ENCODE results near the gene NEURL1B. TPM values are rescaled to one million over a fixed set of nuclear protein-coding genes. Genes with fewer than 3 reads are reported as not detected.

The NEURL1B gene
- total and polyA plus RNA-seq, 12 donors, result 14.4 to 45.8 (median 21.6) TPM

DNA sequence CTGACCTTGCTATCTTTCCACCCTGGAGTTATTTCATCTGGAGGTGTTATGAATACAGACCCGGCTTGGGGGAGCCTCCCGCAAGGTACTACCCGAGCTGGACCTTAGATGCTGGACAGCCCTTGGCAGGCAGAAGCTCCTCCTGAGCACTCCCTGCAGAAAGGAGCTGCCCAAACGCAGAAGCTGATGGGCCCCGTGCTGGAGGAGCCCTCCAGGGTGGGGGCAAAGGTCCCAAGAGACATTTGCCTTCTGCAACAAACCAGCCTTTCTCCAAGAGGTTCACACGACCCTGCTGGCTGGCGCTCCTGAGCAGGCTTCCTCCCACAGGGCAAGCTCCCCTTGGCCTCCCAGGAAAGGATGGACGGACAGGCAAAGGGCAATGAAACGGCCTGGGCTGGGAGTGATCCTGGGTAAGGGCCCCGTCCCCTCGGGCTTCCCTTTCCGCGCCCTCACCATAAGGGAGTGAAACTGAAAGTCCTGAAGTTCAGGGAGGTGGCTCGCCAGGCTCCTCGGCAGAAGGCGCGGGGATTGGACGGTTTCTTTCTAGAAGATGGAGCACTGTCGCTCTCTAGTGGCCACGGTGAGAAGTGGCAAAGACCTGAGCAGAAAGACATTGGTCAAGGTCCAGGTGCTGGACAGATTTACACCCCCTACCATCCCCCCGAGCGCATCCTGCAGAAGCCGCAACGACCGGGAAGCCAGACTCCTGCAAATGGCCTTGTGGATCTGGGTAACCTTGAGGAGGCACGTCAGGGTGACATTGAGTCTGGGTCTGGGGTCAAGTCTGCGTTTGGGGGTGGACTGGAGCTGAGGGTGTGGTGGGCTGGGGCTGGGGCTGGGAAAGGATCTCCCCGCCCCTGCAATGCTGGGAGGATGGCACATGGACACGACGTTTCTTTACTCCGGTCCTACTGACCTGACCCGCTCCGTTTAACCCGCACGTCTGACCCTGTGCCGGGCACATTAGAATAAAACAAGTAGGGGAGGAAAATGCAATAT lies 56.4 kb downstream of the NEURL1B start:
- H3K4me1 ChIP-seq, result peaks cover 20 to 77% (median 60%) of the 10 kb centered on the region in 9 donors

DNA sequence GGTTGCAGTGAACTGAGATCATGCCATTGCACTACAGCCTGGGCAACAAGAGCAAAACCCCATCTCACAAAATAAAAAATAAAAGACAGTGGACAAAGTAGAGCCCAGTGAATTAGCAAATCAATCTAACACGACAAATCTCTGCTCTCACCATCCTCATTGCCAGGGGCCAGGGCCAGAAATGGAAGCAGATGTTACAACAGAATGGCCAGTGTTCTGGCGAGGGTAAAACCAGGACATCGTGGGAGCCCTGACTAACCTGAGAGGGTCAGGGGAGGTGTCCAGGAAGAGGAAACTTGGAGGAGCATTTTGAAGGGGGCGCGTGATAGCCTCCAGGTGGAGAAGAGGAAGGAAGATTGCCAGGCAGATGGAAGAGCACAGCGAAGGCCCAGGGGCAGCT lies 58.4 kb downstream of the NEURL1B start:
- TF ChIP-seq, protein P1, sequence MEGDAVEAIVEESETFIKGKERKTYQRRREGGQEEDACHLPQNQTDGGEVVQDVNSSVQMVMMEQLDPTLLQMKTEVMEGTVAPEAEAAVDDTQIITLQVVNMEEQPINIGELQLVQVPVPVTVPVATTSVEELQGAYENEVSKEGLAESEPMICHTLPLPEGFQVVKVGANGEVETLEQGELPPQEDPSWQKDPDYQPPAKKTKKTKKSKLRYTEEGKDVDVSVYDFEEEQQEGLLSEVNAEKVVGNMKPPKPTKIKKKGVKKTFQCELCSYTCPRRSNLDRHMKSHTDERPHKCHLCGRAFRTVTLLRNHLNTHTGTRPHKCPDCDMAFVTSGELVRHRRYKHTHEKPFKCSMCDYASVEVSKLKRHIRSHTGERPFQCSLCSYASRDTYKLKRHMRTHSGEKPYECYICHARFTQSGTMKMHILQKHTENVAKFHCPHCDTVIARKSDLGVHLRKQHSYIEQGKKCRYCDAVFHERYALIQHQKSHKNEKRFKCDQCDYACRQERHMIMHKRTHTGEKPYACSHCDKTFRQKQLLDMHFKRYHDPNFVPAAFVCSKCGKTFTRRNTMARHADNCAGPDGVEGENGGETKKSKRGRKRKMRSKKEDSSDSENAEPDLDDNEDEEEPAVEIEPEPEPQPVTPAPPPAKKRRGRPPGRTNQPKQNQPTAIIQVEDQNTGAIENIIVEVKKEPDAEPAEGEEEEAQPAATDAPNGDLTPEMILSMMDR (IDR thresholded peaks at IDR 0.05), result no peak
- peak overlapping the region in 7 of 10 donors; percentile 27 to 73 (median 67) for H3K27ac ChIP-seq
- H3K27me3 ChIP-seq, result peaks cover 0 to 5% (median 0%) of the 10 kb centered on the region in 7 donors
- no peaks in the 10 kb centered on the region for H3K36me3 ChIP-seq
- 56 to 63% methylated on average over 6 of the region's 6 CpGs for WGBS, 2 donors
- DNase-seq (no peak), ATAC-seq (no peak)
- no peak overlapping the region for H3K4me3 ChIP-seq
- peaks cover 16 to 57% (median 40%) of the 10 kb centered on the region in 9 donors for H3K4me1 ChIP-seq
- H3K9me3 ChIP-seq, result no peaks in the 10 kb centered on the region
- intact Hi-C loops (cut with DNase I), result loop anchor here in 9 of 10 donors (5.0 to 10.0 kb wide), 8 partner anchors 37 to 237 kb away; partner anchors contain the start of gene NEURL1B (in 5 of the 9)

More for the DNA sequence above, 56.4 kb downstream of the NEURL1B start:
- no peaks in the 10 kb centered on the region for H3K36me3 ChIP-seq
- 19% methylated on average over 36 of the region's 36 CpGs for WGBS, 2 donors
- H3K27me3 ChIP-seq, result peaks cover 0 to 5% (median 0%) of the 10 kb centered on the region in 7 donors
- TF ChIP-seq, protein P1 (IDR thresholded peaks at IDR 0.05), result peak; percentile 90 to 94 (median 92)
- H3K27ac ChIP-seq, result peak overlapping the region; percentile 78 to 92 (median 86)
- DNase-seq, result peak; percentile 85 to 92
- peak overlapping the region; percentile 23 to 63 (median 58) for H3K4me3 ChIP-seq
- no peaks in the 10 kb centered on the region for H3K9me3 ChIP-seq
- ATAC-seq, result peak; percentile 58 to 86 (median 76)
- intact Hi-C loops (cut with DNase I), result loop anchor here (1.0 to 10.0 kb wide), 15 partner anchors 29 to 235 kb away; partner anchors contain the start of gene NEURL1B (in 6 of the 10)

DNA sequence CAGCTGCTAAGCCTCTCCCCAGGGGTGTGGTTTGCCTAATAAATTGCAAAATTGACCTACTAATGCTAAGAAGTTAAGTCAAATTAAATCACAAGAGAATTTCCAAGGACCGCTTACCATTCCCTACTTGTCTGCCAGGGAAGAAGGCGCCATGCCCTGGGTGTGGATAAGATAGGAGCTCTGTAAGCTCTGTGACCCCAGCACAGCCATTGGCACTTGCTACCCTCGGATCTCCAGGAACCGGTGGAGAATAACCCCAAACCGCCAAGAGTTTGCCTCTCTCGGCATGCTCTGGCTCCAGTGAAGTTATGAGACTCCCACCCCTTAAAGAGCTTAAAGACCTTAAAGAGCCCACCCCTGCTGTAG lies 58.9 kb downstream of the NEURL1B start:
- peak overlapping the region in 5 of 10 donors; percentile 20 to 31 (median 22) for H3K4me3 ChIP-seq
- 32 to 44% methylated on average over 6 of the region's 6 CpGs for WGBS, 2 donors
- DNase-seq (no peak), ATAC-seq (no peak)
- intact Hi-C loops (cut with DNase I), result loop anchor here (5.0 to 10.0 kb wide), 10 partner anchors 38 to 595 kb away; partner anchors contain the start of gene NEURL1B (in 5 of the 10)
- TF ChIP-seq, protein P1 (IDR thresholded peaks at IDR 0.05), result no peak
- H3K27me3 ChIP-seq, result peaks cover 0 to 5% (median 0%) of the 10 kb centered on the region in 7 donors
- H3K4me1 ChIP-seq, result peaks cover 16 to 51% (median 34%) of the 10 kb centered on the region in 9 donors
- H3K9me3 ChIP-seq, result no peaks in the 10 kb centered on the region
- H3K27ac ChIP-seq, result peak overlapping the region in 9 of 10 donors; percentile 27 to 73 (median 67)
- no peaks in the 10 kb centered on the region for H3K36me3 ChIP-seq
